ENCODE data around the gene FARP1. TPM values are rescaled to one million over a fixed set of nuclear protein-coding genes. Genes with fewer than 3 reads are reported as not detected.

FARP1 gene, protein sequence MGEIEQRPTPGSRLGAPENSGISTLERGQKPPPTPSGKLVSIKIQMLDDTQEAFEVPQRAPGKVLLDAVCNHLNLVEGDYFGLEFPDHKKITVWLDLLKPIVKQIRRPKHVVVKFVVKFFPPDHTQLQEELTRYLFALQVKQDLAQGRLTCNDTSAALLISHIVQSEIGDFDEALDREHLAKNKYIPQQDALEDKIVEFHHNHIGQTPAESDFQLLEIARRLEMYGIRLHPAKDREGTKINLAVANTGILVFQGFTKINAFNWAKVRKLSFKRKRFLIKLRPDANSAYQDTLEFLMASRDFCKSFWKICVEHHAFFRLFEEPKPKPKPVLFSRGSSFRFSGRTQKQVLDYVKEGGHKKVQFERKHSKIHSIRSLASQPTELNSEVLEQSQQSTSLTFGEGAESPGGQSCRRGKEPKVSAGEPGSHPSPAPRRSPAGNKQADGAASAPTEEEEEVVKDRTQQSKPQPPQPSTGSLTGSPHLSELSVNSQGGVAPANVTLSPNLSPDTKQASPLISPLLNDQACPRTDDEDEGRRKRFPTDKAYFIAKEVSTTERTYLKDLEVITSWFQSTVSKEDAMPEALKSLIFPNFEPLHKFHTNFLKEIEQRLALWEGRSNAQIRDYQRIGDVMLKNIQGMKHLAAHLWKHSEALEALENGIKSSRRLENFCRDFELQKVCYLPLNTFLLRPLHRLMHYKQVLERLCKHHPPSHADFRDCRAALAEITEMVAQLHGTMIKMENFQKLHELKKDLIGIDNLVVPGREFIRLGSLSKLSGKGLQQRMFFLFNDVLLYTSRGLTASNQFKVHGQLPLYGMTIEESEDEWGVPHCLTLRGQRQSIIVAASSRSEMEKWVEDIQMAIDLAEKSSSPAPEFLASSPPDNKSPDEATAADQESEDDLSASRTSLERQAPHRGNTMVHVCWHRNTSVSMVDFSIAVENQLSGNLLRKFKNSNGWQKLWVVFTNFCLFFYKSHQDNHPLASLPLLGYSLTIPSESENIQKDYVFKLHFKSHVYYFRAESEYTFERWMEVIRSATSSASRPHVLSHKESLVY
- under 1 TPM; 0.26 to 0.27 TPM for total RNA-seq
- polyA plus RNA-seq, result 0.16 TPM

DNA sequence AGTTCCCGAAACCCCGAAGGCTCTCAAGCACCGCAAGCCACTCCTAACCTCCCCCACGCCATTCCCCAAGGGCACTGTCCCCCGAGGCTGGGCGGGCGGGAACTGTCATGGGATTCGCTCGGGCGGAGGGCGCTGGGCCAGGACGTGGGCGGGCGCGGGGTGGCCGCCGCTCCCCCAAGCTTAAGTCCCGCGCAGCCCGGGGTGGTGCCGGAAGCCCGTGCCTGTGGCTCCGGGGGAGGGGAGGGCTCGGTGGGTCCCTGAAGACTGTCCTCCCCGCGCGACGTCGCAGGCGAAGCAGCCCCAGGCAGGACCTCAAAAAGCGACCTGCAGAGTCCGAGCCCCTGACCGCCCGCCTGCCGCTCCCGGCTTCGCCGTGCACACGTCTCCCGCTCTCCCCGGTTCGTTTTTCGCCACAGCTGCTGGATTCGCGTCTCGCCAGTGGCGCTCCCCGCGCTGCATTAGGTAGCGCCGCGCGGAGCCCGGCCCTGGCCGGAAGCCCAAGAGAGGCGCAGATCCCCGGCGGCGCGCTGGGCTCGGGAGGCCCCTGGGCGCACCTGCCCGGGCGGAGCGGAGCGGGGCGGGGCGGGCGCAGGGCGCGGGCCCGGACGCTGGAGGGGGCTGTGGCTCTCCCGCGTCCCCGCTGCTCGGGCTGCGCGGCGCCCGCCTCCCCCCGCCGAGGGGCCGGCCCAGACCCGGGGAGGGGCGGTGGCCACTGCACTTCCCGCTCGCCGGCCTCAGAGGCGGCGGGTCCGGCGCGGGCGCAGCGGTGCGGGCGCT, at the start of gene FARP1:
Gene FARP1 (plus strand): TSS at position 715 of the 777 bp plus-strand sequence. CDS start 70,149 bp downstream, outside the sequence.
- Mint-ChIP-seq H3K27ac (no peak within 1 kb of the TSS), H3K9me3 (no peaks in the 10 kb centered on the region), H3K27me3 (peaks cover 37 to 52% of the 10 kb centered on the region in 2 donors)

DNA sequence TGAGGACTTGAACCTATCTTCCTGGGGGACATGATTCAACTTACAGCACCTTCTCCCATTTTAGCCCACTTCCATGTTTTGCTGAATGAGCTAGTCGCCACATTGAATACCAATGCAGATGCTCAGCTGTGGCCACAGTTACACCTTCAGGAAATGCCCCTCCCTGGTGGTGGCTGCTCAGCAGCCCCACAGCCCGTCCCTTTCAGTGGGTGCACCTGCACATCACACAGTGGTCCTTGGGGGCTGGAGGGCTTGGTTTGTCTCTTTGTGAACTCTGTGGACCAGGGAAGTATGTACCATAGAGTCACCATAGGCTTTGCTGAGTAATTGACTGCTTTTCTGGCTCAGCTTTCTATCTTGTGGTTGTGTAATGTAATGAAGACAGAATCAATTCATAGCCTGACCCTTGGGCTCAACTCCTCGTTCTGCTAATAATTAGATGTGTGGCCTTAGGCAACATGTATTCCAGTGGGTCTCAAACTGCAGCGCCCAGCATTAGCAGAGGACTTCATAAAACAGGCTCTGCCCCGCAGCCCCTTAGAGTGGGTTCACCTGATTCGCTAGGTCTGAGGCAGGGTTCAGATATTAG, 48.1 kb upstream of the FARP1 start:
- no peaks in the 10 kb centered on the region for H3K4me1 Mint-ChIP-seq
- Histone ChIP-seq H3K4me1 (ENCODE audit: insufficient read depth, low read length) (no peaks in the 10 kb centered on the region), H3K4me3 (ENCODE audit: low read length) (no peak overlapping the region), H3K36me3 (ENCODE audit: insufficient read depth, low read length) (no peaks in the 10 kb centered on the region), H3K27me3 (ENCODE audit: insufficient read depth, low read length, poor library complexity, severe bottlenecking) (no peaks in the 10 kb centered on the region), H3K27ac (ENCODE audit: low read depth, low read length) (no peak overlapping the region), H3K9me3 (ENCODE audit: low read length) (no peaks in the 10 kb centered on the region)
- H3K9me3 Mint-ChIP-seq, result peaks cover 0 to 4% (median 3%) of the 10 kb centered on the region in 5 donors
- H3K36me3 Mint-ChIP-seq, result no peaks in the 10 kb centered on the region
- H3K27ac Mint-ChIP-seq, result no peak overlapping the region
- H3K27me3 Mint-ChIP-seq, result peaks cover 11 to 25% of the 10 kb centered on the region in 2 donors
- DNase-seq, result no peak
- no peak overlapping the region for H3K4me3 Mint-ChIP-seq
- CTCF ChIA-PET, result no interaction called here
- POLR2A ChIA-PET, result no interaction called here

More for the DNA sequence above, at the start of gene FARP1:
- Mint-ChIP-seq H3K36me3 (no peaks in the 10 kb centered on the region), H3K4me1 (peaks cover 0 to 21% (median 9%) of the 10 kb centered on the region in 3 donors), H3K4me3 (peak within 1 kb of the TSS in 6 of 7 donors; percentile 62 to 77 (median 68))
- Histone ChIP-seq H3K27me3 (ENCODE audit: insufficient read depth, low read length, poor library complexity, severe bottlenecking) (peaks cover 12% of the 10 kb centered on the region), H3K4me1 (ENCODE audit: insufficient read depth, low read length) (no peaks in the 10 kb centered on the region), H3K36me3 (ENCODE audit: insufficient read depth, low read length) (no peaks in the 10 kb centered on the region), H3K27ac (ENCODE audit: low read depth, low read length) (no peak within 1 kb of the TSS), H3K9me3 (ENCODE audit: low read length) (no peaks in the 10 kb centered on the region), H3K4me3 (ENCODE audit: low read length) (no peak within 1 kb of the TSS)
- ChIA-PET POLR2A (no interaction called here), CTCF (no interaction called here)
- peak in 2 of 5 donors; percentile 1 to 3 for DNase-seq

DNA sequence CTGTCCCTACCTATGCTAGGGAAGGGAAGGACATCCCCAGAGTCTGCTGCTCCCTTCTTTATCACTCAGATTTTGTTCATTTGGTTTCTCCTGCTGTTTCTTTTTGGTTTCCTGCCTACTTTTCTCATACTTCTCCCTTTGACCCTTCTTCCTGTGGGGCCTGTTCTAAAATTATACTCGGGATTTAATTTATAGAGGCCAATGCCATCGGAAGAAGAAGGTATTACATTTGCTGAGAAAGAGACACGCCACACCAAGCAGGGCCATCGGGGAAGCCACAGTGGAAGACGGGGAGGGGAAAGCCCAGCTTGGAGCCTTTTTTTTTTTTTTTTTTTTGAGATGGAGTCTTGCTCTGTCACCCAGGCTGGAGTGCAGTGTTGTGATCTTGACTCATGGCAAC, 46.8 kb upstream of the FARP1 start:
- Histone ChIP-seq H3K27ac (ENCODE audit: low read depth, low read length) (no peak overlapping the region), H3K9me3 (ENCODE audit: low read length) (no peaks in the 10 kb centered on the region), H3K4me3 (ENCODE audit: low read length) (no peak overlapping the region), H3K27me3 (ENCODE audit: insufficient read depth, low read length, poor library complexity, severe bottlenecking) (no peaks in the 10 kb centered on the region), H3K4me1 (ENCODE audit: insufficient read depth, low read length) (no peaks in the 10 kb centered on the region), H3K36me3 (ENCODE audit: insufficient read depth, low read length) (no peaks in the 10 kb centered on the region)
- DNase-seq, result no peak
- Mint-ChIP-seq H3K36me3 (no peaks in the 10 kb centered on the region), H3K27ac (no peak overlapping the region), H3K4me1 (no peaks in the 10 kb centered on the region), H3K4me3 (no peak overlapping the region), H3K9me3 (peaks cover 0 to 4% (median 3%) of the 10 kb centered on the region in 5 donors), H3K27me3 (peaks cover 11 to 26% of the 10 kb centered on the region in 2 donors)
- ChIA-PET CTCF (no interaction called here), POLR2A (no interaction called here)

DNA sequence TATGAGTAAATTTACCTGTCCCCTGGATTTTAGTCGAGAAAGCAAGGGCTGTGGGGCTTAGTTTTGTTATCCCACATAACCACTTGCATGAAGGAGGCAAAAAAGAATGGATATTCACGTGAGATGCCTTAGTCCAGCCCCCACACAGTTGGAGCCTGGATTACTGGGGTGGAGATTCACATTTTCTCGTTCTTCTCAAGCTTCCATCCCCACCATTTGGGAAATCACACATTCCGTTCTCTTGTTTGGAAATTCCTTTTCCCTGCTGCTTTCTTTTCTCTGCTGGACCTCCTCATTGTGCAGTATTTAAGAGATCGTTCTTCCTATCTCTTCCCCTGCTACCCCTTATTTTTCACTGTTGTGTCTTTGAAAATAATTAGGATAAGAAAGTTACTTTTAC, 45.1 kb upstream of the FARP1 start:
- peaks cover 11 to 26% of the 10 kb centered on the region in 2 donors for H3K27me3 Mint-ChIP-seq
- CTCF ChIA-PET, result no interaction called here
- Histone ChIP-seq H3K9me3 (ENCODE audit: low read length) (no peaks in the 10 kb centered on the region), H3K27ac (ENCODE audit: low read depth, low read length) (no peak overlapping the region), H3K4me3 (ENCODE audit: low read length) (no peak overlapping the region), H3K27me3 (ENCODE audit: insufficient read depth, low read length, poor library complexity, severe bottlenecking) (no peaks in the 10 kb centered on the region), H3K4me1 (ENCODE audit: insufficient read depth, low read length) (no peaks in the 10 kb centered on the region), H3K36me3 (ENCODE audit: insufficient read depth, low read length) (no peaks in the 10 kb centered on the region)
- POLR2A ChIA-PET, result no interaction called here
- no peak overlapping the region for H3K4me3 Mint-ChIP-seq
- DNase-seq, result no peak
- H3K9me3 Mint-ChIP-seq, result peaks cover 0 to 4% (median 2%) of the 10 kb centered on the region in 5 donors
- no peaks in the 10 kb centered on the region for H3K4me1 Mint-ChIP-seq
- no peaks in the 10 kb centered on the region for H3K36me3 Mint-ChIP-seq
- H3K27ac Mint-ChIP-seq, result no peak overlapping the region

DNA sequence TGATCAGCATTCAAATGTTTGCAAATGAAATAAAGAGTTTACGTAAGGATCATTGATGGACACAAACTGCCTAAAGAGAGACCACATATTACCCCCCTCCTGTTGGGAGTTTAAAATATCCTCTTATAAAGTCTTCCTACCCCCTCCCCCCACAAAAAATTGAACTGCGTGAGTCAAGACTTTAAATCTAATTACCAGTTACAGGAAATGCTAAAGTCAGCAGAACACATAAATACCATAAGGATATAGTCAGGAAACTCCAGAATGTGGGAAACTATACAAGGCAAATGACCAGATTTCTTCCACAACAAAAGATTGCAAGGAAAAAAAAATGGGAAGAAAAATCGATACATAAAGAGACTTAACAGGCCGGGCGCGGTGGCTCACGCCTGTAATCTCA, 44.4 kb upstream of the FARP1 start:
- H3K27ac ChIP-seq (ENCODE audit: low read depth, low read length), result no peak overlapping the region
- H3K36me3 ChIP-seq (ENCODE audit: insufficient read depth, low read length), result no peaks in the 10 kb centered on the region
- H3K4me3 Mint-ChIP-seq, result no peak overlapping the region
- ChIA-PET POLR2A (no interaction called here), CTCF (no interaction called here)
- no peaks in the 10 kb centered on the region for H3K4me1 Mint-ChIP-seq
- peaks cover 0 to 2% (median under 1%) of the 10 kb centered on the region in 5 donors for H3K9me3 Mint-ChIP-seq
- no peak for DNase-seq
- no peak overlapping the region for H3K27ac Mint-ChIP-seq
- H3K4me1 ChIP-seq (ENCODE audit: insufficient read depth, low read length), result no peaks in the 10 kb centered on the region
- H3K4me3 ChIP-seq (ENCODE audit: low read length), result no peak overlapping the region
- no peaks in the 10 kb centered on the region for H3K9me3 ChIP-seq (ENCODE audit: low read length)
- no peaks in the 10 kb centered on the region for H3K36me3 Mint-ChIP-seq
- peaks cover 10 to 26% of the 10 kb centered on the region in 2 donors for H3K27me3 Mint-ChIP-seq
- no peaks in the 10 kb centered on the region for H3K27me3 ChIP-seq (ENCODE audit: insufficient read depth, low read length, poor library complexity, severe bottlenecking)

DNA sequence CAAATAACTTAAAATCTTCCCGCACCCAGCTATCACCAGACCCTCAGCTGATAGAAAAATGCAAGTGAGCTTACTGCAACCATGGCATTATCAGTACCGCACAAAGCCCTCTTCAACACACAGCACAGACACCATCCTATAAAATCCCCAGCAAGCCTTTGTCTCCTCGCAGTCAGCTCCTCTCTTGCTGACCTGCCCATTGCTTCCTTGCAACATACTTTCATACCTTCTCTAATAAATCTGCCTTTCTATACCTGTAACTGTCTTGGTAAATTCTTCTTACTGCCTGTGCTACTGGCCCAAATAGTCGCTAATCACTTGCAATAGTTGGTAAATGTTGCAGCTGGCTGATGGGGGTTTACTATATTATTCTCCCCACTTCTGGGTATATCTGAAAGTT, 43.3 kb upstream of the FARP1 start:
- H3K9me3 Mint-ChIP-seq, result peaks cover 0 to 2% (median 0%) of the 10 kb centered on the region in 5 donors

DNA sequence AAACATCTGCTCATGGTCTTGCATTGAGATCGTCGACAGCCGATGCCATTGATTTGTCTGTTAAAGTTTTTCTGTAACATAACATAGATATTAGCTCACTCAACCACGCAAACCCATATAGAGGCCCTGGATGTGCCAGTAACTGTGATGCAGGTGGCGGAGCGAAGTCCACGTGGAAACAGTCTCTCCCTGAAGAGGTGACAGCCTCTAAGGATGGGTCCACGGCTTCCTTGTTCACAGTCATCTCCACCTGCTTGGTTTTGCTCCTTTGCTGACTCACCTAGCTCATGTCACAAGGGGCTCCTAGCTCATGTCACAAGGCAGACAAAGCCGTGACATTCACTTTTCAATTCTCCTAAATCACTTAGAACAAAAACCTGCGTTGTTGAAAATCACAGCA, 42.4 kb upstream of the FARP1 start:
- CTCF ChIA-PET, result no interaction called here

More for the DNA sequence above, 43.3 kb upstream of the FARP1 start:
- H3K27me3 ChIP-seq (ENCODE audit: insufficient read depth, low read length, poor library complexity, severe bottlenecking), result no peaks in the 10 kb centered on the region
- CTCF ChIA-PET, result no interaction called here
- H3K36me3 ChIP-seq (ENCODE audit: insufficient read depth, low read length), result no peaks in the 10 kb centered on the region
- H3K9me3 ChIP-seq (ENCODE audit: low read length), result no peaks in the 10 kb centered on the region
- no peak overlapping the region for H3K27ac Mint-ChIP-seq
- no peaks in the 10 kb centered on the region for H3K4me1 Mint-ChIP-seq
- H3K36me3 Mint-ChIP-seq, result no peaks in the 10 kb centered on the region
- peaks cover 8 to 26% of the 10 kb centered on the region in 2 donors for H3K27me3 Mint-ChIP-seq
- no peak overlapping the region for H3K4me3 Mint-ChIP-seq
- no peak overlapping the region for H3K27ac ChIP-seq (ENCODE audit: low read depth, low read length)
- H3K4me3 ChIP-seq (ENCODE audit: low read length), result no peak overlapping the region
- POLR2A ChIA-PET, result no interaction called here
- no peak for DNase-seq
- H3K4me1 ChIP-seq (ENCODE audit: insufficient read depth, low read length), result no peaks in the 10 kb centered on the region

More for the DNA sequence above, 42.4 kb upstream of the FARP1 start:
- Mint-ChIP-seq H3K27me3 (peaks cover 8 to 26% of the 10 kb centered on the region in 2 donors), H3K9me3 (peaks cover 0 to 2% (median 0%) of the 10 kb centered on the region in 5 donors), H3K4me3 (no peak overlapping the region), H3K4me1 (no peaks in the 10 kb centered on the region), H3K27ac (no peak overlapping the region), H3K36me3 (no peaks in the 10 kb centered on the region)
- H3K4me3 ChIP-seq (ENCODE audit: low read length), result no peak overlapping the region
- no peaks in the 10 kb centered on the region for H3K9me3 ChIP-seq (ENCODE audit: low read length)
- DNase-seq, result no peak
- H3K27me3 ChIP-seq (ENCODE audit: insufficient read depth, low read length, poor library complexity, severe bottlenecking), result no peaks in the 10 kb centered on the region
- no peak overlapping the region for H3K27ac ChIP-seq (ENCODE audit: low read depth, low read length)
- H3K4me1 ChIP-seq (ENCODE audit: insufficient read depth, low read length), result no peaks in the 10 kb centered on the region
- no peaks in the 10 kb centered on the region for H3K36me3 ChIP-seq (ENCODE audit: insufficient read depth, low read length)
- POLR2A ChIA-PET, result no interaction called here

Data from CD8-positive, alpha-beta memory T cell (primary cell).